Daoy (cell line): ENCODE measurements around the gene TBCE. TPM values are rescaled to one million over a fixed set of nuclear protein-coding genes. Genes with fewer than 3 reads are reported as not detected.
"Not testable (repeated sequence)": the region's sequence is repeated elsewhere in the genome, so short reads cannot be mapped to it uniquely, and the experiment has no call there.

ENCODE experiments used
- DNase-seq: peaks from one replicate; pipeline ENCODE4 v3.0.0-alpha.2; 2015; ENCODE audit warnings: low read depth
- total RNA-seq: library from RNA; depleted of rRNA; stranded (reverse); fragments of >200 nt; shearing (Covaris generic); gene quantifications from 2 replicates; pipeline ENCODE4 v1.2.3, GENCODE V29; 2014

TBCE gene
- total RNA-seq, 1 experiment from 2014 or later = 71.7 TPM

DNA sequence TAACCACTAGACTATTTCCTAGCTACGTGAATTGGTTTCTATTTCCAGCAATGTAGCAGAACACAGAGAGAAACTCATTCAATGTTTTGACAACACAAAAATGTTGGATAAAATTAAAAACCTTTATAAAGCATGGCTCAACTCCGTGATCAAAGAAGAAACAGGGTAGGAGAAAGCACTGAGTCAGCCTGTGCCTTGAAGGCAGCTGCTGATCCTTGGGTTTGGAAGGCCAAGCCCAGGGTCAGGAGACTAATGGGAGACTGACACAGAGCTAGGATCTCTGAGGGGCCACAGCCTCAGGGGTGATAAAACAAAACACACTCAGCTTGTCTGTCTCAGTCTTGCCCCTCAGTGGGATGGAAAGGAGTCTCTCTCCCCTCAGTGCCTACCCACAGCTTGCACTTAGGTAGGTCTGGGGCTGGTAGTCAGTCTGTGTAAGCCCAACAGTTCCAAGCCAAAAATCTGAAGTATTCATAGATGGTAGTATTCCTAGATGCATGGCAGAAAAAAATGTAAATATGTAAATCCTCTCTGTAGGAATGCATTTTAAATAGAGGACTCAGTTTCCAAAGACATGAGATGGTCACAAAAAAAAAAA is 83.8 kb downstream of the TBCE start:
- no peak for DNase-seq

DNA sequence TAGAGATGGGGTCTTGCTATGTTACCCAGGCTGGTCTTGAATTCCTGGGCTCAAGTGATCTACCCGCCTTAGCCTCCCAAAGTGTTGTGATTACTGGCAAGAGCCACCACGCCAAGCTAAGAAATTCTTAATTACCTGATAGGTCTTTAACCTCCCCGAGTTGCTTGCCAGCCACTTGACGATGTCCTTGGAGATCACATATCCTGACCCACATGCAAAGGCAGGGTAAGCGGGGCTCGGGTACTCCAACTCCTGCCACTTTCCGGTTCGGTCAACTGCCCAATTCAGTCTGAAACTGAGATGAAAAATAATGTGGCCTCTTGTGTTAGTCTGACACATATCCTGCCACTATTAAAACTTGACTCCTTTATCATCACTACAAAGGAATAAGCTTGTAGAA is 86.8 kb downstream of the TBCE start:
- no peak for DNase-seq

DNA sequence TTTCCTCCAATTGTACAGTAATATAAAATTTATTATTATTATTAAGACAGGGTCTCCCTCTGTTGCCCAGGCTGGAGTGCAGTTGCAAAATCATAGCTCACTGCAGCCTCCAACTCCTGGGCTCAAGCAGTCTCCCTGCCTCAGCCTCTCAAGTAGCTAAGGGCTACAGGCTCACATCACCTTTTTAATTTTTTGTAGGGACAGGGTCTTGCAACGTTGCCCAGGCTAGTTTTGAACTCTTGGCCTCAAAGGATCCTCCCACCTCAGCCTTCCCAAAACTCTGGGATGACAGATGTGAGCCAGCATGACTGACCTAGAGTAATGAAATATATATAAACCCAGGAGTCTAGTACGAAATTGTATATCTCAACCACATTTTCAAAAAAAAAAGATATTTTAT is 87.9 kb downstream of the TBCE start:
- no peak for DNase-seq

DNA sequence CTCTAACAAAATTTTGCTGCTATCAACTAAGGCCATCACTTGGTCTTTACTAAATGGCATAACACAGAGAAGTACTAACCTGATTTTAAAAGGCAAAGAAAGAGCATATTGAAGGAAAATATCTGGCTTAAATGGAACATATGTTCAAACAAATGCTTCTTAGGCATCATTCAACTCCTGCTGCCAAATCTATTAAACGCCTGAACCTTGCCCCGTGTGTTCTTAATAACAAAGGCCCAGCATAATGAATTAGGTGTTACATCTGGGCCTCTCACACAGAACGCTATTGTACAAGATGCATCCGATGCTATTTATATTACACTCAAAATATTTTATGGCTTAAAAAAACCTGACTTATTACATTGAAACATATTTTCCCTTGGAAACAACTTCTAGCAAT is 88.6 kb downstream of the TBCE start:
- no peak for DNase-seq

DNA sequence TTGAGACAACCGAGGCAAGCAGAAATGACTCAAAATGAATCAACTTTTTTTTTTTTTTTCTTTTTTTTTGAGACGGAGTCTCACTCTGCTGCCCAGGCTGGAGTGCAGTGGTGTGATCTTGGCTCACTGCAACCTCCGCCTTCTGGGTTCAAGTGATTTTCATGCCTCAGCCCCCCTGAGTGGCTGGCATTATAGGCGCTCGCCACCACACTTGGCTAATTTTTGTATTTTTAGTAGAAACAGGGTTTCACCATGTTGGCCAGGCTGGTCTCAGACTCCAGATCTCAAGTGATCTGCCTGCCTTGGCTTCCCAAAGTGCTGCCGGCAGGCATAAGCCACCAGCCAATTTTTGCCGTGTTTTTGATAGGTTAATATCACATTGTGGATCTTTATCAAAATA is 90.6 kb downstream of the TBCE start:
- not testable (repeated sequence) for DNase-seq

DNA sequence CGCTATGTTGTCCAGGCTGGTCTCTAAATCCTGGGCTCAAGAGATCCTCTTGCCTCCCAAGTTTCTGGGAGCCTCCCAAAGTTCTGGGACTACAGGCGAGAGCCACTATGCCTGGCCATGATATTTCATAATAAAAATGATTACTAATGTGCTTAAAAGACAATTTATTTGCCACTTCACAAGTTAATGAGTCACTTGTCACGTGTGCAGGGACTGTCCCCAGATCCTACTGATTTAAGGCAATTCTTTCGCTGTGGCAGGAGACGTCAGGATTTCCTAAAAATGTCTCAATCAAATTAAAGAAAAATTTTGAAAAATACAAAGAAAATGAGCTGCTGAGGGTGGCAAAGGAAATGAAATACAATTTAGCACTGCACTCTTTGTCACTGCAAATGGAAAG is 93.5 kb downstream of the TBCE start:
- no peak for DNase-seq

DNA sequence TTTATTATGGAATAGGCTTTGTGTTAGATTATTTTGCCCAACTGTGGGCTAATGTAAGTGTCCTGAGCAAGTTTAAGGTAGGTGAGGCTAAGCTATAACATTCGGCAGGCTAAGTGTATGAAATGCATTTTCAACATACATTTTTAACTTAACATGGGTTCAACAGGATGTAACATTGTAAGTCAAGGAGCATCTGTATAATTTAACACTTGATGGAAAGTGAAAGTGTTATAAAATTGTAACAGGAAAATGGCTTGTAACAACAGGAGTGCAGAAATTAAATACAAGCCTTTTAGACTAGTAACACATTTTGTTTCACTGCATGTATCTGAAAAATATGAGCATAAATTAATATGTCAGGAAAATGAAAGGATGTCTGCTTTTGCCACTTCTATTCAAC is 94.7 kb downstream of the TBCE start:
- DNase-seq = no peak

DNA sequence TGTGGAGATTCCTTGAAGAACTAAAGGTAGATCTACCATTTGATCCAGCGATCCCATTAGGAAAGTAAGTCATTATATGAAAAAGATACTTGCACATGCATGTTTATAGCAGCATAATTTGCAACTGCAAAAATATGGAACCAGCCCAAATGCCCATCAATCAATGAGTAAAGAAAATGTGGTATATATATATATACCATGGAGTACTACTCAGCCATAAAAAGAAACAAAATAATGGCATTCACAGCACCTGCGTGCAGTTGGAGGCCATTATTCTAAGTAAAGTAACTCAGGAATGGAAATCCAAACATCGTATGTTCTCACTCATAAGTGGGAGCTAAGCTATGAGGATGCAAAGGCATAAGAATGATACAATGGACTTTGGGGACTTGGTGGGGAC is 95.6 kb downstream of the TBCE start:
- not testable (repeated sequence) for DNase-seq

DNA sequence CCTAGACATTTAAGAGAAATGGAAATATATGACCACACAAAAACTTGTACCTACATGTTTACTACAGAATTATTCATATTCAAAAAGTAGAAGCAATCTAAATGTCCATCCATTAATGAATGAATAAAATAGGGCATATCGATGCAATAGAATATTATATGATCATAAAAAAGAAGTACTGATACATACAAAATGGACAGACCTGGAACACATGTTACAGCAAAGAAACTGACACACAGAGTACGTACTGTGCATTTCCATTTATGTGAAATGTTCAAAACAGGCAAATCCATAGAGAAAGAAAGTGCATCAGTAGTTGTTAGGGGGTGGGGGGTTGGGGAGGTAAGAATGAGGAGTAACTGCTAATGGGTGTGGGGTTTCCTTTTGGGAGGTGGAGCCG is 97.8 kb downstream of the TBCE start:
- DNase-seq = no peak

DNA sequence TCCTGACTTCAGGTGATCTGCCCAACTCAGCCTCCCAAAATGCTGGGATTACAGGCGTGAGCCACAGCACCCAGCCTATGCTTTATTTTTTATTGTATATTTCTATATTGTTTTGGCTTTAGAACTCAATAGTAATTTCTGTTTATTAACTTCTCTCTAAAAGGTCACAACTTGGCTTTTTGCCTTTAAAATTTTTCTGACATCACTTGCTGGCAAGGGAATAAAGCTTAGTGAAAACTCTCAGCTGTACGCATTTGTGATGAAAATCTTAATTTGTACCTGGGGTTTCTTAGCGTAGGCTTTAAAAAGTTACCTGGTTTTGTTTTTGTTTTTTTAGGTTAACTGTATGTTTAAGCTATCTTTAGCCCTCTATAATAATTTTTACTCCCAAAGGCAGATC is 100.8 kb downstream of the TBCE start:
- no peak for DNase-seq

DNA sequence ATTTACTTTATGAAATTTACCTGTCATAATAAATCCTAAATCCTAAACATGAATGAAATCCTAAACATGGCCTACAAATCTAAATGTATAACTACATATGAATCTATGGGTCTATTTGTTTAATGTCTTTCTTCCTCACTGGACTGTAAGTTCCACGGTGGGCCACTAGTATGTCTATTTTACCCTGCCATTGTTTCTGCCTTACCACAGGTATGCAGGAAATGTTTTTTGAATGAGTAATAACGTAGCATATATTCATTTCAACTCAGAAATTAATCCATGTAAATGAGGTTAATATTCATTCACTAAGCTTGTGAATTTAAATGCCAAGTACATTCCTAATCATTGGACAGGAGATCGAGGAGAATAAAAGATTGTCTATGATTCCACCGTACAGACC is 101.7 kb downstream of the TBCE start:
- peak; percentile 65 for DNase-seq

DNA sequence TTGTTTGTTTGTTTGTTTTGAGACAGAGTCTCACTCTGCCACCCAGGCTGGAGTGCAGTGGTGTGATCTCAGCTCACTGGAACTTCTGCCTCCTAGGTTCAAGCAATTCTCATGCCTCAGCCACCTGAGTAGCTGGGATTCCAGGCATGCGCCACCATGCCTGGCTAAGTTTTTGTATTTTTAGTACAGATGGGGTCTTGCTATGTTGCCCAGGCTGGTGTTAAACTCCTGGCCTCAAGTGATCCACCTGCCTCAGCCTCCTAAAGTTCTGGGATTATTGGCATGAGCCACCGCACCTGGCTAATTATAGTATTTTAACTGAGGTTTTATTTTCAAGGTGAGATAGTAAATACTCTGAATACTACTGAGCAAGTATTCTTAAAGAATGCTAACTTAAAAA is 102.7 kb downstream of the TBCE start:
- not testable (repeated sequence) for DNase-seq

DNA sequence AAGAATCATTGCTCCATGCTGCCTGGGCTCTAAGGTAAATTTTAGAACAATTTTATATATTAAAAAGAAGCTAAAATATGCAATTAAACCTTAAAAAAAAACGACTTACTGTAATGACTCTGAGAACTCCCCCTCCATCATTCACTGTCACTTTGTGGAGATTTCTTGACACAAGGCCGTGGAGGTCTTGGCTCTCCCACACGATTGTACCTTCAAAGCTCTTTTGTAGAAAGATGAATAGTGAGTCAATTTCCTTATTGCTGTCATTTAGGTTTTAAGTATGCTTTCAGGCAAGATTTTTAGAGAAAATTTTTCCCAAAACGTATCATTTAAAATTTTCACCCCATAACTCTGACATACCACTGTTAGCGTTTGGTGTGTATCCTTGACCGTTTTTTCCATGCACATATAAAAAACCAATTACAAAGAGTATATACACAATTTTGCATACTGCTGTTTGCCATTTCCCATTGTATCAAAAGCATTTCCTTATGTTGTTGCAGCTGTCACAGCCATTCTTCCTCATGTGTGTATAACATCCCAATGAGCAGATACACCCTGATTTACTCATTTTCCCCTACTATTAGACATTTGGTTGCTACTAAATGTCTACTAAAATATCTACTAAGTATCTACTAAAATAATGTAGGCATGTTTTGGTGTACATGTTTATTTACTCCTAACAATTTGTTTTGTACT is 103.7 kb downstream of the TBCE start:
- no peak for DNase-seq

DNA sequence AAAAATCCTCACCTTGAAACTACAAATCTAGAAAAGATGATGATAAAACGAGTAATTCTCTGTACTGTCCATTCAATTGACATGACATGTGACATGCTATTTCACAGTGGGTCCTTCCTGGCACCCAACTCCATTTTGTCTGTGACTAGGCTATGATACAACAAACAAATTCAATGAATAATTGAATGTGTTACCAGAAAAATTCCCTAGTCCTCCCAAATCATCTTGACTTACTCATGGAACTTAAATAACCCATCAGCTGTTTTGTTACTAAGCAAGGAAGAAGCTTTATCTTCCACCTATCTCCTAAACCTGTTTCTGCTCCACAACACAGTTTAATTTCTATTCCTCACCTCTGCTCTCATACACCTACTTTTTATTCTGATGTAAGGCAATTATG is 106.6 kb downstream of the TBCE start:
- DNase-seq = no peak

DNA sequence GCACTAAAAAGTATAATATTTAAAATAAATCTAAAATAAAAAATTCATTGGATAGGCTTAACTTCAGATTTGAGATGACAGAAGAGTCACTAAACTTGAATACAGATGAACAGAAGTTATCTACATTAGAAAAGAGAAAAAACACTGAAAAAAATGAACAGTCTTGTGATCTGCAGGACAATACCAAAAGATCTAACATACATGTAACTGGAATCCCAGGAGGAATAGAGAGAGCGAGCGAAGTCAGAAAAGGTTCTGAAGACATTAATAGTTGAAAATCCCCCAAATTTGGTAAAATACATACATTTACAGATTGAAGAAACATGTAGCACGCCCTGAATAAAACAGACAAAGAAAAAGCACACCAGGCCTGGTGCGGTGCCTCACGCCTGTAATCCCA is 115.9 kb downstream of the TBCE start:
- DNase-seq = no peak

DNA sequence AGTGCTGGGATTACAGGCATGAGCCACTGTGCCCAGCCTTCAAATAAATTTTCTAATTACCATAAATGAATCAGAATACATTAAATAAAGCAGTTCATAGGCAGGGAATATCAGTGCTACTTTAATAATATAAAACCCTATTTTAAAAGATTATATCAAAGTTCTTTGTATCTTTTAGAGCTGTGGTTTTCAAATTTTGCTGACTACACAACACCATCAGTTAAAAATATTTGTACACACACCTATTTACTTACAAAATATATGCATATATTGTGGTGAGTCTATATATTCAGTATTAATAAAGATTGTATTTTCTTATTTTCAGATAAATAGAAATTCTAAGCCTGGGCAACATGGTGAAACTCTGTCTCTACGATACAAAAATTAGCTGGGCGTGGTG is 118.3 kb downstream of the TBCE start:
- no peak for DNase-seq

DNA sequence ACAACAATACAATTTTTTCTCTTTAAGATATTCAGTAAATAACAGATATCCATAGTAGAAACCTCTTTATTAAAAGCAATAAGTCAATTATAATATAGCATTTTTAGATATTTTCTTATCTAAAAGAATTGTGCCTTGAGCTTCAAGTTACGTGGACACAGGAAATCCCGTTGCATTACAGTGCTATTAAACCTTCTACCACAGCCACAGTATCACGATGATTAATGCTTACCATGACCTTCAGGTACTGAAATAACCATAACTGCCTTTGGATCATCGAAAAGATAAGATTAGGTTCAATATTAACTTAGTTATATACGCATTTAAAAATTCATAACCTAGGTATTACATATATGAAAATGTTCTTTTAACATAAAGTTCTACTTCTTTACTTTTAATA is 119.1 kb downstream of the TBCE start:
- no peak for DNase-seq

DNA sequence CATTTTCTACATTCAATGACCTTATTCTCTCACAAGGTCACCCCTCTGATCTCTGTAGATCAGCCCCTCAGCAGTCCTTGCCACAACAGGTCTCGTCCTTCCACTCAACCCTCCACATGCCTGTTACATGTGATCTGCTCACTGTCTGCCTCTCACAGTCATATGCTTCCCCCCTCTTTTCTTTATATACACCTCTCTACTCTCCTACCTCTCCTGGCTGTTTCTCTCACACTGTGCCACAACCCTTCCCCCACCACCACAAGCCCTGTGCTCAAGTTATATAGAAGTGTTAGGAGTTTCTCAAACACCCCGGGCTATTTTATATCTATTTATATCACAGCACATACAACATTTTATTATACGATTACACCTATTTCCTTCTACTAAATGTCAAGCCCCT is 124.4 kb downstream of the TBCE start:
- no peak for DNase-seq

DNA sequence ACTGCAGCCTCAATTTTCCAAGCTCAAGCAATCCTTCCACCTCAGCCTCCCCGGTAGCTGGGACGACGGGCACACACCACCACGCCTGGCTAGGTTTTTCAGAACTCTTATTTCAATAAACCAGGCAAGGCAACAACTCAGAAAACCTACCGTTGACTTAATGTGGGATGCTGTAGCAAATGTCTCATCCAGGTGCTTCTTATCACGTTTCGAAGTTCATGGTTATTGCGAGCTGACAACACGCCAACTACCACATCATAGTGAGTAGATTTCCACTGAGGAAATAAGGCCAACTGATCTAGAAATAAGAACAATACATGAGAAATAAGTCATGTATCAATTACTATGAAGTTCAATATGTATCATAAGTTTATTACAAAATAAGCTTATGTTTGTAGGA is 127.3 kb downstream of the TBCE start:
- DNase-seq = no peak

DNA sequence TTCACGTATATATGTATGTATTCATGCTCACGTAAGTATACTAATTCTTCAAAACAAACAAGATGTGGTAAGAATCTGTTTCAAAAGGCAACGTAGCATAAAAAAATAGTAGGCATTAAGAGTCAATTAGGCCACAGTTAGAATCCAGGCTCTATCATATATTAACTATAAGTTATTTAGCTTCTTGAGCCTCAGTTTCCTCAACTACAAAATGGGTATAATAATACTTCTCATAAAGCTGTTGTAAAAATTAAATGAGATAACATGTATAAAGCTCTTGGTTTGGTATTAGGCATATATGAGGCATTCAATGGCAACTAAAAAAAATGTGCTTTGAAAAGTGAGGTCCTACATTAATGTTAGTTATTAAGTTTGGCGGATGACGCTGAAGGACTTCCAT is 127.8 kb downstream of the TBCE start:
- DNase-seq = no peak

DNA sequence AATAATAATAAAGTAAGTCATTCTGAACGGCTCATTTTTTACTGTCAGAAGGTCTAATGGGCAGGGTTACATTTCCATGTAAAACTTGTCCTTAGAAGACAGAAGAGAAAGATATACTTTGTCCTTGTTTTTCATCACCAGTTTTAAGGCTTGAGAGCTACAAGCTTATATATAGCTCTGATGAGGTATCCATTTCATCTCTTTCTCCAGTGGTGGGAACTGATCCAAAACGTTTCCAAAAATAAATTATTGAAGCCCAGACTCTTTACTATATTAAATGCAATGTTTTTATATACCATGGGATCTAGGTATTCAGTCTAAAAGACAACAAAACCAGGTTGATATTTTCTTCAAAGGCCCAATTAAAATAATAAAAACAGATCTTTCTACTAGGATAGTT is 128.3 kb downstream of the TBCE start:
- DNase-seq = no peak

DNA sequence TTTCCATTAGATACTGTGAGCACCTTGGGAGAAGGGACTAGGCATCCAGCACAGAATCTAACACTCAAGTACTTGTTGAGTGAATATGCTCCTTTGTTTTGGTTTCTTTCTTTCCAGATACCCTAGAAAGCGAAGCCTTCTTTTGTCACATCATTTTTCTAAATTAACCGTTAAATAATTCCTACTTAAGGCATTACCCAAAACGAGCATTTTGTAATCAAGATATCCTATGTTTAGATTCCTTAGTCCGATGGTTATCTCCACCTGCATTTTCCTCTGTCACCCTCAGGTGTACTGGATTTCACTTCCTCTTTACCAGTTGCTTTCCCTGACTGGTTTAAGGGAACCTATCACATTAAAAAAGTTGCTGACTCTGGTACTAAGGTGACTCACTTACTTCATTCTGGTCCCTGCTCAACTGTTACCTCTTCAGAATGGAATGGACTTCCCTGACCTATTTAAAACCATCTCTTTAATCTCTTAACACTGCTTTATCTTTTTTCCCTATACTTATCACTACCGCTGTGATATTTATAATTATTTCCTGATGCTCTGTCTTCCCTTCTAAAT is 133.8 kb downstream of the TBCE start:
- DNase-seq = no peak
